Measurements from ENCODE around the gene KPNA6.

The KPNA6 gene

DNA sequence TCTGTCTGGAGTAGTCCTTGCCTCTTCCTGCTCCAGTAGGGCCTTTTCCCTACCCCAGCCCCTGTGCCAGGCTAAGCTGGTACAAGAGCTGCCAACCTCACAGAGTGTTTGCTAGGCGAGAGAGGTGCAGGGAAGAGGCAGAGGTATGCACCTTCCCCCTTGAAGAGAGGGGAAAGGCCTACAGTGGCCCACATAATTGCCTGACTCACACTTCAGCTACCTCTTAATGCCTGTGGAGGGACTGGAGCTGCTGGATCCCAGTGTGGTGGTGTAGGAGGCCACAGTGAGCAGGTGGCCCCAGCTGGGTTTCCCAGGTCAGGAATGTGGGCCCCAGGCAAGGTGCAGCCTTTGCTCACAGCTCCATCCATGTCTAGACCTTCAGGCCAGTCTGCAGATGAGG, 89.2 kb downstream of the KPNA6 start:
- Histone ChIP-seq H3F3A (ENCODE audit: insufficient read depth, low read length) (no peaks in the 10 kb centered on the region), H3K36me3 (ENCODE audit: insufficient read depth, low read length) (peaks cover 60% of the 10 kb centered on the region), H3K4me2 (ENCODE audit: low read length) (no peak overlapping the region), H3K27me3 (ENCODE audit: insufficient read depth, low read length) (no peaks in the 10 kb centered on the region), H3K79me2 (ENCODE audit: insufficient read depth, low read length) (no peaks in the 10 kb centered on the region), H2AFZ (ENCODE audit: low read length) (no peak overlapping the region), H4K20me1 (ENCODE audit: insufficient read depth, low read length) (no peaks in the 10 kb centered on the region), H3K9me2 (ENCODE audit: low read depth, low read length) (no peaks in the 10 kb centered on the region), H3K9me3 (ENCODE audit: low read length) (no peaks in the 10 kb centered on the region), H3K4me1 (ENCODE audit: insufficient read depth, low read length, severe bottlenecking) (peaks cover 27% of the 10 kb centered on the region), H3K27ac (ENCODE audit: low read depth, low read length, poor library complexity, severe bottlenecking) (no peak overlapping the region), H3K9ac (ENCODE audit: low read length) (no peak overlapping the region), H3K4me3 (ENCODE audit: low read depth, low read length, poor library complexity, severe bottlenecking) (no peak overlapping the region)
- no peak for TF ChIP-seq EZH2 (IDR thresholded peaks at IDR 0.05; ENCODE audit: borderline replicate concordance, low read length)
- TF ChIP-seq, protein P1, sequence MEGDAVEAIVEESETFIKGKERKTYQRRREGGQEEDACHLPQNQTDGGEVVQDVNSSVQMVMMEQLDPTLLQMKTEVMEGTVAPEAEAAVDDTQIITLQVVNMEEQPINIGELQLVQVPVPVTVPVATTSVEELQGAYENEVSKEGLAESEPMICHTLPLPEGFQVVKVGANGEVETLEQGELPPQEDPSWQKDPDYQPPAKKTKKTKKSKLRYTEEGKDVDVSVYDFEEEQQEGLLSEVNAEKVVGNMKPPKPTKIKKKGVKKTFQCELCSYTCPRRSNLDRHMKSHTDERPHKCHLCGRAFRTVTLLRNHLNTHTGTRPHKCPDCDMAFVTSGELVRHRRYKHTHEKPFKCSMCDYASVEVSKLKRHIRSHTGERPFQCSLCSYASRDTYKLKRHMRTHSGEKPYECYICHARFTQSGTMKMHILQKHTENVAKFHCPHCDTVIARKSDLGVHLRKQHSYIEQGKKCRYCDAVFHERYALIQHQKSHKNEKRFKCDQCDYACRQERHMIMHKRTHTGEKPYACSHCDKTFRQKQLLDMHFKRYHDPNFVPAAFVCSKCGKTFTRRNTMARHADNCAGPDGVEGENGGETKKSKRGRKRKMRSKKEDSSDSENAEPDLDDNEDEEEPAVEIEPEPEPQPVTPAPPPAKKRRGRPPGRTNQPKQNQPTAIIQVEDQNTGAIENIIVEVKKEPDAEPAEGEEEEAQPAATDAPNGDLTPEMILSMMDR (IDR thresholded peaks at IDR 0.05; ENCODE audit: low read length), result no peak

GRCh38 chr1:32197837-32198236, 90.0 kb downstream of the KPNA6 start:
- H3K4me3 ChIP-seq (ENCODE audit: low read depth, low read length, poor library complexity, severe bottlenecking), result no peak overlapping the region
- H3K27ac ChIP-seq (ENCODE audit: low read depth, low read length, poor library complexity, severe bottlenecking), result no peak overlapping the region
- no peak overlapping the region for H3K9ac ChIP-seq (ENCODE audit: low read length)
- TF ChIP-seq, protein P1 (IDR thresholded peaks at IDR 0.05; ENCODE audit: low read length), result no peak
- TF ChIP-seq EZH2 (IDR thresholded peaks at IDR 0.05; ENCODE audit: borderline replicate concordance, low read length), result no peak
- H3K9me2 ChIP-seq (ENCODE audit: low read depth, low read length), result no peaks in the 10 kb centered on the region
- no peaks in the 10 kb centered on the region for H3K79me2 ChIP-seq (ENCODE audit: insufficient read depth, low read length)
- H3K36me3 ChIP-seq (ENCODE audit: insufficient read depth, low read length), result peaks cover 52% of the 10 kb centered on the region
- no peak overlapping the region for H3K4me2 ChIP-seq (ENCODE audit: low read length)
- no peak overlapping the region for H2AFZ ChIP-seq (ENCODE audit: low read length)
- no peaks in the 10 kb centered on the region for H3K9me3 ChIP-seq (ENCODE audit: low read length)
- H3K4me1 ChIP-seq (ENCODE audit: insufficient read depth, low read length, severe bottlenecking), result peaks cover 28% of the 10 kb centered on the region
- H4K20me1 ChIP-seq (ENCODE audit: insufficient read depth, low read length), result no peaks in the 10 kb centered on the region
- H3F3A ChIP-seq (ENCODE audit: insufficient read depth, low read length), result no peaks in the 10 kb centered on the region
- no peaks in the 10 kb centered on the region for H3K27me3 ChIP-seq (ENCODE audit: insufficient read depth, low read length)

DNA sequence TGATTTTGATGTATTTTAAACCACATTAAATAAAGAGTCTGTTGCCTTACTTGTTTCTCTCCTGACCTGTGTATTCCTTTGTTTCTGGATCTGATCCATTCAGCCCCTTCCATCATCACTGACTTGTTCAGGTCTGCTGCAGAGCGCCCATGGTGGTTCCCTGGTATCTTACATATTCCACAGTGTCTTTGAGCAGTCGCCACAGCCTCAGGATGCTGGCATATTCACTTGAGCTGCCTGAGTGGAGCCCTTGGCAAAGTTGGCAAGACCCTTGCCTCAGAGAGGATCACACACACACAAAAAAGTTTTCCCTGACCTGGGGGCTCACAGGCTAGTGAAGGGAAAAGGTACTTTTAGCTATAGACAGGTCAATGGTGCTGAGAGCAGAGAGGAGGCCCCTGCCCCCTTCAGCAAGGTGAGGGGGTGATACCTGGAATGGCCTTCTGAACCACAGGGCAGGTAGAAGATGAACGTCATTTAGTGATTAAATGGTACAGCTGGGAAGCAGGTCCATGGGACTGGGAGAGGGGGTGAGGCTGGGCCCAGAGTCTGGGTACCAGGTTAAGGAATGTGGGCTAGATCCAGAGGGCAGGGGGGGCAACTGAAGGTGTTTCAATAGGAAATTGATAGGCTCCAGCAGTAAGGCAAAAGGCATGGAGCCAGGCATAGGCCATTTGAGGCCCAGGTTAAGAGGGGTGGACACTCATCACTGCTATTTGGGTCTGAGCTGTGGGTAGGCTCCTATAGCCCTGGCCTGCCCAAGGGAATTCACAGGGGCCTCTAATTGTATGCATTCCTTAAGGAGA, 90.6 kb downstream of the KPNA6 start:
- Histone ChIP-seq H2AFZ (ENCODE audit: low read length) (no peak overlapping the region), H3K9me2 (ENCODE audit: low read depth, low read length) (no peaks in the 10 kb centered on the region), H4K20me1 (ENCODE audit: insufficient read depth, low read length) (no peaks in the 10 kb centered on the region), H3F3A (ENCODE audit: insufficient read depth, low read length) (no peaks in the 10 kb centered on the region), H3K79me2 (ENCODE audit: insufficient read depth, low read length) (no peaks in the 10 kb centered on the region), H3K4me3 (ENCODE audit: low read depth, low read length, poor library complexity, severe bottlenecking) (no peak overlapping the region), H3K27ac (ENCODE audit: low read depth, low read length, poor library complexity, severe bottlenecking) (no peak overlapping the region), H3K9ac (ENCODE audit: low read length) (no peak overlapping the region), H3K4me2 (ENCODE audit: low read length) (no peak overlapping the region), H3K27me3 (ENCODE audit: insufficient read depth, low read length) (no peaks in the 10 kb centered on the region), H3K4me1 (ENCODE audit: insufficient read depth, low read length, severe bottlenecking) (peaks cover 28% of the 10 kb centered on the region), H3K9me3 (ENCODE audit: low read length) (no peaks in the 10 kb centered on the region), H3K36me3 (ENCODE audit: insufficient read depth, low read length) (peaks cover 46% of the 10 kb centered on the region)
- TF ChIP-seq, protein P1 (IDR thresholded peaks at IDR 0.05; ENCODE audit: low read length), result no peak
- no peak for TF ChIP-seq EZH2 (IDR thresholded peaks at IDR 0.05; ENCODE audit: borderline replicate concordance, low read length)
